ENCODE results near the gene ARL4A. TPM values are rescaled to one million over a fixed set of nuclear protein-coding genes. Genes with fewer than 3 reads are reported as not detected.

Gene ARL4A
- total RNA-seq, 1 donor: 25.3 TPM

- TF ChIP-seq, protein P1, sequence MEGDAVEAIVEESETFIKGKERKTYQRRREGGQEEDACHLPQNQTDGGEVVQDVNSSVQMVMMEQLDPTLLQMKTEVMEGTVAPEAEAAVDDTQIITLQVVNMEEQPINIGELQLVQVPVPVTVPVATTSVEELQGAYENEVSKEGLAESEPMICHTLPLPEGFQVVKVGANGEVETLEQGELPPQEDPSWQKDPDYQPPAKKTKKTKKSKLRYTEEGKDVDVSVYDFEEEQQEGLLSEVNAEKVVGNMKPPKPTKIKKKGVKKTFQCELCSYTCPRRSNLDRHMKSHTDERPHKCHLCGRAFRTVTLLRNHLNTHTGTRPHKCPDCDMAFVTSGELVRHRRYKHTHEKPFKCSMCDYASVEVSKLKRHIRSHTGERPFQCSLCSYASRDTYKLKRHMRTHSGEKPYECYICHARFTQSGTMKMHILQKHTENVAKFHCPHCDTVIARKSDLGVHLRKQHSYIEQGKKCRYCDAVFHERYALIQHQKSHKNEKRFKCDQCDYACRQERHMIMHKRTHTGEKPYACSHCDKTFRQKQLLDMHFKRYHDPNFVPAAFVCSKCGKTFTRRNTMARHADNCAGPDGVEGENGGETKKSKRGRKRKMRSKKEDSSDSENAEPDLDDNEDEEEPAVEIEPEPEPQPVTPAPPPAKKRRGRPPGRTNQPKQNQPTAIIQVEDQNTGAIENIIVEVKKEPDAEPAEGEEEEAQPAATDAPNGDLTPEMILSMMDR (IDR thresholded peaks at IDR 0.05; ENCODE audit: extremely low read depth, low read depth, low read length): no peak
- H3K27ac ChIP-seq (ENCODE audit: low read depth, low read length): no peak overlapping the region
- H3K9me3 ChIP-seq (ENCODE audit: low read depth, low read length): no peaks in the 10 kb centered on the region
- H3K4me3 ChIP-seq (ENCODE audit: insufficient read depth, low read length): no peak overlapping the region
- no peaks in the 10 kb centered on the region for H3K27me3 ChIP-seq (ENCODE audit: insufficient read depth, low read length)
- H3K4me1 ChIP-seq (ENCODE audit: insufficient read depth, low read length): peaks cover 5% of the 10 kb centered on the region
- H3K79me2 ChIP-seq (ENCODE audit: insufficient read depth, low read length): no peaks in the 10 kb centered on the region
- no peaks in the 10 kb centered on the region for H3K36me3 ChIP-seq (ENCODE audit: insufficient read depth, low read length)
- no peak overlapping the region for H2AFZ ChIP-seq (ENCODE audit: low read length)
- no peak for DNase-seq (ENCODE audit: insufficient read length, low spot score, missing footprints)
- H3K4me2 ChIP-seq (ENCODE audit: insufficient read depth, low read length): no peak overlapping the region
- H4K20me1 ChIP-seq (ENCODE audit: insufficient read depth, low read length): no peaks in the 10 kb centered on the region
Measured at GRCh38 chr7:12701433-12701832, 14.0 kb downstream of the ARL4A start.

- H3K27ac ChIP-seq (ENCODE audit: low read depth, low read length): no peak overlapping the region
- H3K4me3 ChIP-seq (ENCODE audit: insufficient read depth, low read length): no peak overlapping the region
- TF ChIP-seq, protein P1 (IDR thresholded peaks at IDR 0.05; ENCODE audit: extremely low read depth, low read depth, low read length): no peak
- H4K20me1 ChIP-seq (ENCODE audit: insufficient read depth, low read length): no peaks in the 10 kb centered on the region
- H3K79me2 ChIP-seq (ENCODE audit: insufficient read depth, low read length): no peaks in the 10 kb centered on the region
- H2AFZ ChIP-seq (ENCODE audit: low read length): no peak overlapping the region
- no peaks in the 10 kb centered on the region for H3K9me3 ChIP-seq (ENCODE audit: low read depth, low read length)
- no peaks in the 10 kb centered on the region for H3K27me3 ChIP-seq (ENCODE audit: insufficient read depth, low read length)
- peaks cover 18% of the 10 kb centered on the region for H3K4me1 ChIP-seq (ENCODE audit: insufficient read depth, low read length)
- H3K36me3 ChIP-seq (ENCODE audit: insufficient read depth, low read length): no peaks in the 10 kb centered on the region
- H3K4me2 ChIP-seq (ENCODE audit: insufficient read depth, low read length): no peak overlapping the region
- peak; percentile 17 for DNase-seq (ENCODE audit: insufficient read length, low spot score, missing footprints)
Measured at GRCh38 chr7:12703881-12704280, 16.4 kb downstream of the ARL4A start.

- H3K79me2 ChIP-seq (ENCODE audit: insufficient read depth, low read length): no peaks in the 10 kb centered on the region
- H2AFZ ChIP-seq (ENCODE audit: low read length): no peak overlapping the region
- no peaks in the 10 kb centered on the region for H3K36me3 ChIP-seq (ENCODE audit: insufficient read depth, low read length)
- TF ChIP-seq, protein P1 (IDR thresholded peaks at IDR 0.05; ENCODE audit: extremely low read depth, low read depth, low read length): no peak
- no peaks in the 10 kb centered on the region for H3K27me3 ChIP-seq (ENCODE audit: insufficient read depth, low read length)
- H3K4me1 ChIP-seq (ENCODE audit: insufficient read depth, low read length): peaks cover 27% of the 10 kb centered on the region
- H3K9me3 ChIP-seq (ENCODE audit: low read depth, low read length): no peaks in the 10 kb centered on the region
- no peaks in the 10 kb centered on the region for H4K20me1 ChIP-seq (ENCODE audit: insufficient read depth, low read length)
- no peak overlapping the region for H3K27ac ChIP-seq (ENCODE audit: low read depth, low read length)
- no peak for DNase-seq (ENCODE audit: insufficient read length, low spot score, missing footprints)
- no peak overlapping the region for H3K4me2 ChIP-seq (ENCODE audit: insufficient read depth, low read length)
- no peak overlapping the region for H3K4me3 ChIP-seq (ENCODE audit: insufficient read depth, low read length)
Measured at GRCh38 chr7:12705878-12706277, 18.4 kb downstream of the ARL4A start.

GRCh38 chr7:12706900-12707536, 19.6 kb downstream of the ARL4A start:
- Histone ChIP-seq H2AFZ (ENCODE audit: low read length) (no peak overlapping the region), H3K4me3 (ENCODE audit: insufficient read depth, low read length) (no peak overlapping the region), H3K4me1 (ENCODE audit: insufficient read depth, low read length) (peaks cover 27% of the 10 kb centered on the region), H3K79me2 (ENCODE audit: insufficient read depth, low read length) (no peaks in the 10 kb centered on the region), H3K27ac (ENCODE audit: low read depth, low read length) (no peak overlapping the region), H3K27me3 (ENCODE audit: insufficient read depth, low read length) (no peaks in the 10 kb centered on the region), H3K9me3 (ENCODE audit: low read depth, low read length) (no peaks in the 10 kb centered on the region), H3K4me2 (ENCODE audit: insufficient read depth, low read length) (no peak overlapping the region), H4K20me1 (ENCODE audit: insufficient read depth, low read length) (no peaks in the 10 kb centered on the region), H3K36me3 (ENCODE audit: insufficient read depth, low read length) (no peaks in the 10 kb centered on the region)
- DNase-seq (ENCODE audit: insufficient read length, low spot score, missing footprints): no peak
- TF ChIP-seq, protein P1 (IDR thresholded peaks at IDR 0.05; ENCODE audit: extremely low read depth, low read depth, low read length): no peak

Measured in osteoblast (primary cell).